ENCODE results near the gene CLEC18B.
A peak's percentile ranks its signal among the peaks of the same experiment; 100 is the strongest.
"Not testable (repeated sequence)": the region's sequence is repeated elsewhere in the genome, so short reads cannot be mapped to it uniquely, and the experiment has no call there.

CLEC18B gene

GRCh38 chr16:74443624-74444346 is 22.5 kb upstream of the CLEC18B start:
- DNase-seq (ENCODE audit: low read depth, low spot score): not testable (repeated sequence)

GRCh38 chr16:74439685-74440084 is 18.4 kb upstream of the CLEC18B start:
- no peak for DNase-seq (ENCODE audit: low read depth, low spot score)

GRCh38 chr16:74438492-74438979 is 17.3 kb upstream of the CLEC18B start:
- no peak for DNase-seq (ENCODE audit: low read depth, low spot score)

GRCh38 chr16:74431516-74431915 is 10.2 kb upstream of the CLEC18B start:
- DNase-seq (ENCODE audit: low read depth, low spot score): no peak

DNA sequence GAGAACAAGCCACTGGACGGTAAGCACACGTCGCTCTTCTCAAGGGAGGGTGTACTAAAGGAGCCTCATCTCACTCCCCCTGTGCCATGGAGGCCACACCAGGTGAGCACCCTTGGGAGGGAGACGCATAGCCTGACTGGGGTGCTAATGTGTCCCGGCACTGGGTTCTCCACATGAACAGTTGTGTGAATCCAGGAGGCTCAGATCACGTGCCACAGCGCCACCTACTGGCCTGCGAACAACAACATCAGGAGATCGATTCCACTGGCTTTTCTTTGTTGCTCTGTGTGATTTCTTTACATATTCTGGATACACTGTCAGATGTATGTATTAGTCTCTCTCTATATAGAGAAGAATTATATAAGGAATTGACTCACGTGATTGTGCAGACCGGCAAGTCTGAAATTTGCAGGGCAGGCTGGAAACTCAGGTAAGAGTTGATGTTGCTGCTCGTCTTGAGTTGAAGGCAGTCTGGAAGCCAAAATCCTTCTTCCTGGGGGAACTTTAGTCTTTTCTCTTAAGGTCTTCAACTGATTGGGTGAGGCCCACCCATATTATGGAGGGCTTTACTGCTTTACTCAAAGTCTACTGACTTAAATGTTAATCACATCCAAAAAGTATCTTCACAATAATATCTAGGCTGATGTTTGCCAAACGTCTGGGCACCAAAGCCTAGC is 8.9 kb upstream of the CLEC18B start:
- DNase-seq (ENCODE audit: low read depth, low spot score): peak; percentile 40

GRCh38 chr16:74428493-74428892 is 7.2 kb upstream of the CLEC18B start:
- DNase-seq (ENCODE audit: low read depth, low spot score): not testable (repeated sequence)

DNA sequence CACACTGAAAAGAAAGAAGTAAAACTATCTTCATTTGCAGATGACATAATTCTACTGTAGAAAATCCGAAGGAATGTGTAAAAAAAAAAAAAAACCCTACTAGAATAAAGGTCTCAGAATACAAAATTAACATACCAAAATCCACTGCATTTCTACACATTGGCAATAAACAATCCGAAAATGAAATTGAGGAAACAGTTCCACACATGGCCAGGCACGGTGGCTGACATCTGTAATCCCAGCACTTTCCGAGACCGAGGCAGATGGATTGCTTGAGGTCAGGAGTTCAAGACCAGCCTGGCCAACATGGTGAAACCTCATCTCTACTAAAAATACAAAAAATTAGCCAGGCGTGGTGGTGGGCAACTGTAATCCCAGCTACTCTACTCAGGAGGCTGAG is 4.5 kb upstream of the CLEC18B start:
- DNase-seq (ENCODE audit: low read depth, low spot score): not testable (repeated sequence)

DNA sequence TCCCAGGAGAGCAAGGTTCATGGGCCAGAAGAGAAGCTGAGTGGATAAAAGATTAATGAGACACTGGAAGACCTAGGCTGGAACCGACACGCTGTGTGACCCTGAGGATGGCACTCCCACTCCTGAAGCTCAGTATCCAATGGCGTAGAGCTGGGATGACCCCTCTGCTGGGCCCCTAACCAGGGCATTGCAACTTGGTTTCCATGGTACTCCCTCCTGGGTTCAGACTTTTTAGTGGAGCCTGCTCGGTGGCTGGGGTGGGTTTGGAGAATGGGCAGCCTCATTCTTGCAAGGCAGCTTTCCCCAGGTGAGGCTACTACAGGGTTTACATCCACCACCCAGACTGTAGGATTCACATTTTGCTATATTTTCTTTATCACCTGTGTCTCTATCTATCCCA is 2.4 kb upstream of the CLEC18B start:
- DNase-seq (ENCODE audit: low read depth, low spot score): not testable (repeated sequence)

GRCh38 chr16:74422086-74422485 is 808 bp upstream of the CLEC18B start:
- not testable (repeated sequence) for DNase-seq (ENCODE audit: low read depth, low spot score)

GRCh38 chr16:74421482-74421785 is 156 bp upstream of the CLEC18B start:
- DNase-seq (ENCODE audit: low read depth, low spot score): peak; percentile 6

DNA sequence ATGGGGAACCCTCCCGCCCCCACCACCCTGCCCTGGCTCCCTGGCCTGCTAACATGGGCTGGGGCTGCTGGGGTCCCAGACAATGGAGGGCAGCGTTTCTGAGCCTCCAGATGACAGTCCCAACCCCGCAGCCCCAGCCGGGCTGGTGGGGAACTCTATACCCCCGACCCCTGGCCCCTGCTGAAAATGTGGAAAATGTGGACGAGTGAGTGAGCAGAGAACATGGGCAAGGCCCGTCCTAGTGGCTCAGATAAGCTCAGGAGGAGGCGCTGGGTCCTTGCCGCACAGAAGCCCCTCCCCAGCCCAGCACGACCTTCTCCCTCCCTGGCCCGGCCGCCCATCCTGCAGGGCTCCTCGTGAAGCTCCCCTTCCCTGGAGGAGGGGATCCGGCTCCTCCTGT is 1.5 kb downstream of the CLEC18B start:
- not testable (repeated sequence) for DNase-seq (ENCODE audit: low read depth, low spot score)

DNA sequence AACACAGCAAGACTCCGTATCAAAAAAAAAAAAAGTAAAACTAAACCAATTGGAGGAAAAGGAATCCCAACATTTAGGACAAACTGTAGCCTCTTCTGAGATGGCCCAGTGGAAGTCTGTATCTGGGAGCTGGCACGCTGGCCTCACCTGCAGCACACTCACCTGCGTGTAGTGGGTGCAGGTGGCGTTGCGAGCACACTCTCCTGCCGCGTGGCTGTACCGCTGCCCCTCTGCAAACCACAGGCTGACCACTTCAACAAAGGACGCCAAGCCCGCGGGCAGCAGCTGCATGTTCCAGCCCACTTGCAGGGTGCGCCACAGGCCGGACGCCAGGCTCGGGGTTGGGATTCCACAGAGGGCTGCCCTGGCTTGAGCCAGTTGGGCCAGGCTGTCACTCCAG is 3.4 kb downstream of the CLEC18B start:
- DNase-seq (ENCODE audit: low read depth, low spot score): not testable (repeated sequence)

DNA sequence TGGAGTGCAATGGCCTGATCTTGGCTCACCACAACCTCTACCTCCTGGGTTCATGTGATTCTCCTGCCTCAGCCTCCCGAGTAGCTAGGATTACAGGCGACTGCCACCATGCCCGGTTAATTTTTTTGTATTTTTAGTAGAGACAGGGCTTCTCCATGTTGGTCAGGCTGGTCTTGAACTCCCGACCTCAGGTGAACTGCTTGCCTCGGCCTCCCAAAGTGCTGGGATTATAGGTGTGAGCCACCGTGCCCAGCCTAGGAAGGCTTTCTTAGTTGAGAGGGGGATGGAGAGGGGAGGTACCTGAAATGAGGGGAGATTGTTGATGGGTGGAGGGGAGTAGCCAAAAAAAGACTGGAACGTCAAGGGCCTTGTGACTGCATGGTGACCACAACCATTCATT is 7.4 kb downstream of the CLEC18B start:
- DNase-seq (ENCODE audit: low read depth, low spot score): not testable (repeated sequence)

GRCh38 chr16:74413485-74413884 is 7.8 kb downstream of the CLEC18B start:
- not testable (repeated sequence) for DNase-seq (ENCODE audit: low read depth, low spot score)

DNA sequence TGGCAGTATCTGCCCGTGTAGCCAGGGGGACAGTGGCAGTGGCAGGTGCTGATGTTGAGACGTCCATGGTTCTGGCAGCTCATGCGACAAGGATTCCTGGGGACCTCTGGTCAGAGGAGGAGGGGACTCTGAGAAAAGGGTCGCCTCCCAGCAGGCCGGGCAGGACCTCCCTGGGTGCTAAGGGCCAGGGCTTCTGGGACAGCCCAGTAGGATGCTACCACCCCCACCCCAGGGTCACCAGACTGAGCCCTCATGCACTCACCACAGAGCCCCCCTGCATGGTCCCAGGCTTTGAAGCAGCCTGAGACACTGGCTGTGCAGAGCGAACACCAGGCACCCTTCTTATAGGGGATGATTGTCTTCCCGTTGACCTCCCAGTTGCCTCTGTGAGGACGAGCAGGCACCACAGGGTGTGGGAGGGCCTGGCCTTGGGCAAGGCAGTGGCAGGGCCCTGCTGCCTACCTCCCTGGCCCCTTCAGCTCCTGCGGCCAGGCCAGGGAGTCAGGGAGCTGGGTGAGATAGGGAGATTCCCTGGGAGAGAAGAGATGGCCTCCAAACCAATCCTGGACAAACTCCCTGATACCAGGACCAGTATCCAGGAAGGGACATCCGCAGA is 8.4 kb downstream of the CLEC18B start:
- DNase-seq (ENCODE audit: low read depth, low spot score): not testable (repeated sequence)

DNA sequence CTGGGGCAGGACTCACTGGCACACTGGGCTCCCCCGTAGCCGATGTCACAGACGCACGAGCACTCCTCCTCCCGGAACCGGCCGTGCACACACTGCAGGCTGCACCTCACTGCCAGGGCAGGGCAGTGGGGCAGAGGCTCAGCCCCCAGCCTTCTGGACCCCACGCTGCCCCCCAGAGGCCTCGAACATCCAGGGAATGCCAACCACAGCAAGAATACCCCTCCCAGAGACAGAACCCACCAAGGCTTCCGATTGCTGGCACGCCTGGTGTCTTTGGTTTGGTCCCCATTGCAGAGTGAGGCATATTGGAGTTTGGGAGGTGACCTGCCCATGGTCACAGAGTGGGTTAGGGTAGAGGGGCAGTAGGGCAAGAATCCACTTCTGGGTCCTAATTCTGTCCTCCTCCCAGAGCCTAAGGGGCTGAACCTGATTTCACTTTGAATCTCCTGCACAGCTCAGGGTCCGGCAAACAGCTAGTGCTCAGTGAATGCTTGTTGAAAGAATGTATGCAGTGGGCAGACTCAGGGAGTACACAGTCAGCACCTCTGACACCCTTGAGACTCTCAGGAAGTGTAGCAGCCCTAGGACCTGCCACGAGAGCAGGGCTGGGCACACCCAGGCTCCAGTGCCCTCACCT is 9.0 kb downstream of the CLEC18B start:
- DNase-seq (ENCODE audit: low read depth, low spot score): not testable (repeated sequence)

DNA sequence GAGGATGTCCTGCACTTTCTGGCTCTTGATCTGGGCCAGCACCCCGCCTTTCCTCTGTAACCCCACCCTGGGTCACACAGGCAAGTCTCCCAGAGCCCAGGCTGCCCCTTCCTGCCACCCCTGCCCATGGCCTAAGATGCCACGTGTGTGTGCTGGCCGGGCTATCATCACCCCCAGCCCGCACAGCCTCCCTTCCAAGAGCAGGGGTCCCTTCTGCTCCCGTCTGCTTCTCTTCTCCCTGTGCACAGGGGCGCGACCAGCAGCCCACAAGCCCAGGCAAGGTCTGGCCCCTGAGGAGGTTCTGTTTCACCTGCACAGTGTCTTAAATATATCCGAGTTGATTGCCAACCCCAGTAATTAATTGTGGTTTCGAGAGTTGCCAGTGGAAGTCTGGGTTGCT is 10.3 kb downstream of the CLEC18B start:
- DNase-seq (ENCODE audit: low read depth, low spot score): not testable (repeated sequence)

- not testable (repeated sequence) for DNase-seq (ENCODE audit: low read depth, low spot score)
Observed at GRCh38 chr16:74410057-74410957, 11.0 kb downstream of the CLEC18B start.

- not testable (repeated sequence) for DNase-seq (ENCODE audit: low read depth, low spot score)
Observed at GRCh38 chr16:74409185-74409981, 11.9 kb downstream of the CLEC18B start.

- DNase-seq (ENCODE audit: low read depth, low spot score): not testable (repeated sequence)
Observed at GRCh38 chr16:74407362-74407705, 13.9 kb downstream of the CLEC18B start.
